WERI-Rb-1 (cell line): ENCODE measurements around the gene RNF133.

ENCODE experiments used
- DNase-seq: peaks from one replicate; pipeline ENCODE4 v3.0.0-alpha.2; 2020
- H3K27ac ChIP-seq: fragments of 250-450 bp; sonication (Bioruptor Pico); 2 replicates; pipeline ENCODE4 v1.5.1; 2020; ENCODE audit warnings: mild to moderate bottlenecking, moderate library complexity
- H3K27me3 ChIP-seq: fragments of 250-450 bp; sonication (Bioruptor Pico); 2 replicates; pipeline ENCODE4 v1.5.1; 2021; ENCODE audit warnings: mild to moderate bottlenecking, low read depth, moderate library complexity; ENCODE audit not compliant: insufficient read depth, severe bottlenecking
- H3K36me3 ChIP-seq: fragments of 250-450 bp; sonication (Bioruptor Pico); 2 replicates; pipeline ENCODE4 v1.5.1; 2020; ENCODE audit warnings: mild to moderate bottlenecking, moderate library complexity
- H3K4me3 ChIP-seq: 2 replicates; pipeline ENCODE4 v1.5.1; 2011; ENCODE audit warnings: low read depth, mild to moderate bottlenecking, control low read depth, low read length
- H3K9me3 ChIP-seq: fragments of 250-450 bp; sonication (Bioruptor Pico); 2 replicates; pipeline ENCODE4 v1.5.1; 2021; ENCODE audit warnings: mild to moderate bottlenecking, moderate library complexity; ENCODE audit not compliant: severe bottlenecking
- CTCF ChIP-seq: IDR thresholded peaks from 2 replicates; pipeline ENCODE4 v1.5.1; 2011; ENCODE audit warnings: low read depth, mild to moderate bottlenecking, control low read depth, inconsistent platforms, low read length

Gene RNF133

GRCh38 chr7:122717356-122718089, 18.6 kb upstream of the RNF133 start:
- TF ChIP-seq CTCF, result no peak

GRCh38 chr7:122715183-122715582, 16.3 kb upstream of the RNF133 start:
- no peak for TF ChIP-seq CTCF
- Histone ChIP-seq H3K27me3 (no peaks in the 10 kb centered on the region), H3K36me3 (no peaks in the 10 kb centered on the region), H3K9me3 (no peaks in the 10 kb centered on the region), H3K27ac (no peak overlapping the region), H3K4me3 (no peak overlapping the region)
- no peak for DNase-seq

More at GRCh38 chr7:122717356-122718089, 18.6 kb upstream of the RNF133 start:
- H3K36me3 ChIP-seq, result no peaks in the 10 kb centered on the region
- no peak overlapping the region for H3K27ac ChIP-seq
- H3K27me3 ChIP-seq, result no peaks in the 10 kb centered on the region
- no peaks in the 10 kb centered on the region for H3K9me3 ChIP-seq
- H3K4me3 ChIP-seq, result no peak overlapping the region
- DNase-seq, result no peak

GRCh38 chr7:122710916-122711315, 12.0 kb upstream of the RNF133 start:
- no peak overlapping the region for H3K27ac ChIP-seq
- H3K36me3 ChIP-seq, result no peaks in the 10 kb centered on the region
- H3K9me3 ChIP-seq, result no peaks in the 10 kb centered on the region
- no peak for DNase-seq
- TF ChIP-seq CTCF, result no peak
- H3K27me3 ChIP-seq, result no peaks in the 10 kb centered on the region
- no peak overlapping the region for H3K4me3 ChIP-seq

- Histone ChIP-seq H3K36me3 (no peaks in the 10 kb centered on the region), H3K27ac (no peak overlapping the region), H3K27me3 (no peaks in the 10 kb centered on the region), H3K9me3 (no peaks in the 10 kb centered on the region), H3K4me3 (no peak overlapping the region)
- no peak for DNase-seq
- no peak for TF ChIP-seq CTCF
These were observed 11.2 kb upstream of the RNF133 start for GRCh38 chr7:122709930-122710646.

GRCh38 chr7:122706836-122707235, 7.9 kb upstream of the RNF133 start:
- DNase-seq, result no peak
- H3K36me3 ChIP-seq, result no peaks in the 10 kb centered on the region
- H3K27ac ChIP-seq, result no peak overlapping the region
- no peaks in the 10 kb centered on the region for H3K9me3 ChIP-seq
- TF ChIP-seq CTCF, result no peak
- H3K4me3 ChIP-seq, result no peak overlapping the region
- no peaks in the 10 kb centered on the region for H3K27me3 ChIP-seq
